Osteoblast (primary cell): ENCODE results near the gene VAMP8. TPM values are rescaled to one million over a fixed set of nuclear protein-coding genes. Genes with fewer than 3 reads are reported as not detected.

Source experiments
- DNase-seq: peaks from one replicate; pipeline ENCODE4 v3.0.0; 2011; ENCODE audit warnings: low spot score, mixed read lengths; ENCODE audit not compliant: insufficient read length; ENCODE audit errors: missing footprints
- H2AFZ ChIP-seq: 2 replicates; pipeline ENCODE4 v1.6.0; 2011; ENCODE audit warnings: mild to moderate bottlenecking, low read length
- H3K27ac ChIP-seq: 2 replicates; pipeline ENCODE4 v1.5.1; 2011; ENCODE audit warnings: mild to moderate bottlenecking, low read depth, low read length, moderate library complexity
- H3K27me3 ChIP-seq: 2 replicates; pipeline ENCODE4 v1.6.0; 2012; ENCODE audit warnings: mild to moderate bottlenecking, control low read depth, inconsistent platforms, low read length, moderate library complexity; ENCODE audit not compliant: insufficient read depth
- H3K36me3 ChIP-seq: 2 replicates; pipeline ENCODE4 v1.5.1; 2011; ENCODE audit warnings: mild to moderate bottlenecking, low read length, control low read depth, moderate library complexity; ENCODE audit not compliant: insufficient read depth
- H3K4me1 ChIP-seq: 2 replicates; pipeline ENCODE4 v1.5.1; 2011; ENCODE audit warnings: mild to moderate bottlenecking, low read length, control low read depth, moderate library complexity; ENCODE audit not compliant: insufficient read depth
- H3K4me2 ChIP-seq: 2 replicates; pipeline ENCODE4 v1.6.0; 2011; ENCODE audit warnings: mild to moderate bottlenecking, low read length; ENCODE audit not compliant: insufficient read depth
- H3K4me3 ChIP-seq: fragments of 200-600 bp; sonication (generic); 3 replicates; pipeline ENCODE4 v1.5.1; 2012; ENCODE audit warnings: mild to moderate bottlenecking, low read length, inconsistent platforms; ENCODE audit not compliant: insufficient read depth
- H3K79me2 ChIP-seq: 2 replicates; pipeline ENCODE4 v1.6.0; 2012; ENCODE audit warnings: mild to moderate bottlenecking, low read length, control low read depth, inconsistent platforms; ENCODE audit not compliant: insufficient read depth
- H3K9me3 ChIP-seq: 2 replicates; pipeline ENCODE4 v1.5.1; 2011; ENCODE audit warnings: low read depth, low read length, control low read depth
- H4K20me1 ChIP-seq: 2 replicates; pipeline ENCODE4 v1.6.0; 2012; ENCODE audit warnings: mild to moderate bottlenecking, low read length, control low read depth; ENCODE audit not compliant: insufficient read depth
- CTCF ChIP-seq: IDR thresholded peaks from 2 replicates; pipeline ENCODE4 v1.5.1; 2011; ENCODE audit warnings: mild to moderate bottlenecking, low read depth, low read length, moderate library complexity; ENCODE audit errors: extremely low read depth
- total RNA-seq: library from RNA; depleted of rRNA; stranded (reverse); fragments of >200 nt; gene quantifications from 2 replicates; pipeline ENCODE4 v1.2.3, GENCODE V29; 2012

Gene VAMP8
- total RNA-seq, 1 donor = 2.5 TPM

DNA sequence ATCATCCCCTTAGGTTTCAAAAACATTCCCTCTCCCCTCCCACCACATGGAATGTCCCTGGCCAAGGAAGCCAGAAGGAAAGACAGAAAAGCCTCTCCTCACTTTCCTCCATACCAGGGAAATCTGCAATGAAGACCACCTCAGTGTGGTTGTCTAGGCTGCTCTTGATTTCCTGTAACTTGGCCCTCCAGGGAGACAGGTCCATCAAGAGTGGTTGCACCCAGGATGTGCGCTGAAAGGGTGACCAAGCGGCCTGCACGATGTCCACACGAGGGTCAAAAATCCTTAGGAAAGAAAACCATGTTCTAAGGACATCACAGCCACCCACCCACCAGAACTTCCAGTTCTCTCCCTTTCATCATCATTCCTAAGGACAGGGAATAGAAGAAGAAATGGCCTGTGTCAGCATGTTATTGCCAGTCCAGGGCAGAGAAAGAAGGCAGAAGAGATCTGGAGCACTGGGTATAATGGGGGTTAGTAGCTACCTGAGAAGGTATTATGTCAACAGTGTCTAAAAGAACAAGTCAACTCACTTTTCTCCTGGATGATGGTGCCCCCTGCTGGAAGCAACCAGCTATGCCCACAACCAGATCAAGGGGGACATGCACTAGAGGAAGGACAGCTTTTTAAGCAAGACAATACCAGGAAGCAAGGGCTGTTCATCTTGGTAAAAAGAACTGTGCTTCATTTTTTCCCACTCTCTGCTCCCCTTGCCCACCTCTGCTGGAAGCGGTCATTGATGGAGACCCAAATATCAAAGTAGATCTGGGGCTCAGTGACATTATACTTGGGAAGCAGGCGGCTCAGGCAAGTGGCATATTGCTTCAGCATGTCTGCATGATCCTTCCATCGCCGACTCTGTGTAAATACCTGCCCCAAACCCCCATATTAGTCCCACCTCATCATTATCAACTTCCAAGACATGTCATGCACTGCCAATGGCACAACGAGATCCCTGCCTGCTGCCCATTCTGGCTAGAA lies 25.4 kb upstream of the VAMP8 start:
- peak; percentile 86 for DNase-seq
- Histone ChIP-seq H3K36me3 (peaks cover 58% of the 10 kb centered on the region), H3K4me1 (peaks cover 18% of the 10 kb centered on the region), H3K4me2 (no peak overlapping the region), H3K9me3 (no peaks in the 10 kb centered on the region), H3K27ac (no peak overlapping the region), H3K27me3 (no peaks in the 10 kb centered on the region), H4K20me1 (no peaks in the 10 kb centered on the region), H3K79me2 (peaks cover 14% of the 10 kb centered on the region), H2AFZ (no peak overlapping the region), H3K4me3 (no peak overlapping the region)
- peak; percentile 95 for TF ChIP-seq CTCF

DNA sequence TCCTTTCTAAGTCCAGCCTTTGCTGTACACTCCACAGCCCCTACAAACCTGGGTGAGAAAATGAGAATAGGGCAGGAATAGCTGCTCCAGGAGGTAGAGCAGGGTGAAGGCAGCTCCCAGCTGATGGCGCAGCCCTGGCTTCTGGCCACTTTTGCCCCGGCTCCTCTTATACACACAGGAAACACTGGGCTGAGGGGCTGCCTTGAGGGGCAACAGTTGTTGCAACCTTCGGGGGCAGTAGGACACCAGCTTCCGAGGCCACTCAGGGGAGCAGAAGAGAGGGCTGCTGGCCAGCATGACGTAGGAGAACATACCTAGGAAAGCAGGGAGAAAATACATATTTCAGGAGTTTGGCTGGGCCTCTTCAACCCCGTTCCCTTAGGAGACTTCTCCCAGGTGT lies 24.2 kb upstream of the VAMP8 start:
- Histone ChIP-seq H3K79me2 (peaks cover 23% of the 10 kb centered on the region), H3K36me3 (peaks cover 64% of the 10 kb centered on the region)

DNA sequence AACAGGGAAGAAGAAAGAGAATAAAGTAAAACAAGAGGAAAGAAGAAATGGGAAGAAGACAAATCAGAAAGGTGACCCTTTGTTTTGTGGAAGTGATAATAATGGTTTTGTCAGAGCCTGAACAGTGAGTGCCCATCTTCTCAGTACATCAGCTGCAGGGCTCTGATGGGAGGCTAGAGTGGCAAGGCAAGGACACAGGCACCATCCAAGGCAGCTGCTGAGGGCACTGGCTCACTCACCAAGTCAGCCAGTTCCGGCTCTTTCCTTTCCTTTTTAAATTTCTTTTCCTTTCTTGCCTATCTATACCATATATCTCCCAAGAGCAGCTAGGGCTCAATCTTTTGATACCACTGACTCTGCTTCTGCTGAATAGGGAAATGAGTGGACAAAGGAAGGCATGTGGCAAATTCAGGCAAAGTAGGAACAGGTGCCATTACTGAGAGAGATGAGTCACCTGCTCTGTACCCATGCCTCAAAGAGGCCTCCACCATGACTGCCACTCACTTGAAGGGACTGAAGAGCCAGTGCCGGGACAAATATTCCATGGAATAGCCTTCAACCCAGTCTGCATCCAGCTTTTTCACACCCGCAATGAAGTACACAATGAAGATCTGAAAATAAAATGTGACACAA lies 22.3 kb upstream of the VAMP8 start:
- Histone ChIP-seq H3K4me3 (no peak overlapping the region), H2AFZ (no peak overlapping the region), H3K27me3 (no peaks in the 10 kb centered on the region), H3K4me2 (no peak overlapping the region), H3K4me1 (peaks cover 11% of the 10 kb centered on the region), H3K36me3 (peaks cover 70% of the 10 kb centered on the region), H3K27ac (no peak overlapping the region), H3K79me2 (peaks cover 41% of the 10 kb centered on the region), H4K20me1 (peaks cover 13% of the 10 kb centered on the region), H3K9me3 (no peaks in the 10 kb centered on the region)
- DNase-seq = no peak
- no peak for TF ChIP-seq CTCF

More for the DNA sequence above, 24.2 kb upstream of the VAMP8 start:
- peaks cover 4% of the 10 kb centered on the region for H4K20me1 ChIP-seq
- H3K4me3 ChIP-seq = no peak overlapping the region
- H3K4me1 ChIP-seq = peaks cover 18% of the 10 kb centered on the region
- H3K4me2 ChIP-seq = no peak overlapping the region
- TF ChIP-seq CTCF = no peak
- H2AFZ ChIP-seq = no peak overlapping the region
- no peaks in the 10 kb centered on the region for H3K9me3 ChIP-seq
- DNase-seq = no peak
- no peaks in the 10 kb centered on the region for H3K27me3 ChIP-seq
- H3K27ac ChIP-seq = no peak overlapping the region

- Histone ChIP-seq H2AFZ (no peak overlapping the region), H3K4me1 (peaks cover 12% of the 10 kb centered on the region), H3K27ac (no peak overlapping the region), H4K20me1 (peaks cover 13% of the 10 kb centered on the region), H3K4me2 (no peak overlapping the region), H3K9me3 (no peaks in the 10 kb centered on the region), H3K36me3 (peaks cover 51% of the 10 kb centered on the region), H3K27me3 (no peaks in the 10 kb centered on the region), H3K4me3 (no peak overlapping the region), H3K79me2 (peaks cover 53% of the 10 kb centered on the region)
- no peak for DNase-seq
- no peak for TF ChIP-seq CTCF
Observed at GRCh38 chr2:85557130-85557529, 20.3 kb upstream of the VAMP8 start.
